Stomach (tissue), 4 donors: ENCODE results near the gene TMEM52B.

Experiments
- CTCF ChIP-seq, 7 experiments: fragments of 450-650 bp in 4 of 7; fragments of 200-600 bp in 3 of 7; sonication (generic) in 3 of 7; IDR thresholded peaks; one replicate each; pipeline ENCODE4 v1.5.1; 2016 to 2019; ENCODE audit warnings: antibody characterized with exemption in 7 of 7, control low read depth in 2 of 7, mild to moderate bottlenecking in 1 of 7
- POLR2A ChIP-seq, 4 donors: fragments of 450-650 bp; IDR thresholded peaks; one replicate each; pipeline ENCODE4 v1.6.1; 2016; ENCODE audit warnings: antibody characterized with exemption in 4 of 4, control low read depth in 2 of 4, mild to moderate bottlenecking in 1 of 4, moderate library complexity in 1 of 4
- POLR2AphosphoS5 ChIP-seq, 3 donors: sonication (generic); formaldehyde crosslinking; IDR thresholded peaks; one replicate each; pipeline ENCODE4 v1.6.1; 2016; ENCODE audit warnings: antibody characterized with exemption in 3 of 3

- TF ChIP-seq CTCF (IDR thresholded peaks at IDR 0.05) (no peak), POLR2AphosphoS5 (IDR thresholded peaks at IDR 0.05) (peak; percentile 57 to 66 (median 59)), POLR2A (IDR thresholded peaks at IDR 0.05) (no peak)
Measured at GRCh38 chr12:10220398-10221077, 41.7 kb downstream of the TMEM52B start.
